ENCODE results near the gene ENPP6.

GRCh38 chr4:184101711-184102110 is 116.0 kb downstream of the ENPP6 start:
- TF ChIP-seq CTCF (conservative IDR thresholded peaks at IDR 0.05; ENCODE audit: low read depth, low read length) = no peak
- no peak for TF ChIP-seq EZH2 (IDR thresholded peaks at IDR 0.05; ENCODE audit: borderline replicate concordance, low read depth, low read length, poor library complexity, severe bottlenecking)
